ENCODE data around the gene GAREM1.

GAREM1 gene

GRCh38 chr18:32213693-32214092 lies 257.0 kb downstream of the GAREM1 start:
- H3K4me3 Mint-ChIP-seq, result no peak overlapping the region
- H3K27me3 Mint-ChIP-seq (ENCODE audit: low read depth, poor library complexity), result no peaks in the 10 kb centered on the region
- H3K27ac Mint-ChIP-seq, result no peak overlapping the region
- H3K9me3 Mint-ChIP-seq, result no peaks in the 10 kb centered on the region
- TF ChIP-seq CTCF (IDR thresholded peaks at IDR 0.05), result no peak
- no peaks in the 10 kb centered on the region for H3K36me3 Mint-ChIP-seq (ENCODE audit: low read depth)
- no peaks in the 10 kb centered on the region for H3K4me1 Mint-ChIP-seq
- no peak for DNase-seq

Data from nephron progenitor cell (in vitro differentiated cells).